GM18499 (cell line): ENCODE measurements around the gene SCN7A.
"Not testable (repeated sequence)": the region's sequence is repeated elsewhere in the genome, so short reads cannot be mapped to it uniquely, and the experiment has no call there.

ENCODE experiments used
- ATAC-seq: cut with Tn5 transposase; IDR thresholded peaks from one replicate; pipeline ENCODE4 v1.9.1; 2021; ENCODE audit warnings: moderate number of reproducible peaks; ENCODE audit not compliant: insufficient read depth, unreplicated experiment

SCN7A gene

GRCh38 chr2:166364476-166365161, 129.4 kb downstream of the SCN7A start:
- ATAC-seq = no peak

GRCh38 chr2:166361351-166362153, 132.5 kb downstream of the SCN7A start:
- ATAC-seq = no peak

GRCh38 chr2:166360906-166361305, 133.1 kb downstream of the SCN7A start:
- ATAC-seq = no peak

- ATAC-seq = no peak
Observed at GRCh38 chr2:166360426-166360825, 133.6 kb downstream of the SCN7A start.

- not testable (repeated sequence) for ATAC-seq
Observed at GRCh38 chr2:166357950-166358321, 136.1 kb downstream of the SCN7A start.

- no peak for ATAC-seq
Observed at GRCh38 chr2:166357068-166357949, 136.7 kb downstream of the SCN7A start.
